Measurements from ENCODE around the gene USP12.

Gene USP12

GRCh38 chr13:27106144-27106543 lies 65.5 kb downstream of the USP12 start:
- in situ Hi-C loops (cut with HindIII; ENCODE audit: low sequenced_read_pairs), result no loop called here
- no peak for DNase-seq (ENCODE audit: low read depth)
- no peak for TF ChIP-seq CTCF (IDR thresholded peaks at IDR 0.05; ENCODE audit: low read depth, low read length, missing control alignments)

GRCh38 chr13:27104606-27105005 lies 67.0 kb downstream of the USP12 start:
- no peak for TF ChIP-seq CTCF (IDR thresholded peaks at IDR 0.05; ENCODE audit: low read depth, low read length, missing control alignments)
- in situ Hi-C loops (cut with HindIII; ENCODE audit: low sequenced_read_pairs), result no loop called here
- no peak overlapping the region for H3K4me3 ChIP-seq (ENCODE audit: low read depth, low read length)
- no peak for DNase-seq (ENCODE audit: low read depth)

More at GRCh38 chr13:27106144-27106543, 65.5 kb downstream of the USP12 start:
- no peak overlapping the region for H3K4me3 ChIP-seq (ENCODE audit: low read depth, low read length)

GRCh38 chr13:27101847-27102246 lies 69.8 kb downstream of the USP12 start:
- in situ Hi-C loops (cut with HindIII; ENCODE audit: low sequenced_read_pairs), result no loop called here
- no peak for TF ChIP-seq CTCF (IDR thresholded peaks at IDR 0.05; ENCODE audit: low read depth, low read length, missing control alignments)
- no peak for DNase-seq (ENCODE audit: low read depth)
- H3K4me3 ChIP-seq (ENCODE audit: low read depth, low read length), result no peak overlapping the region

GRCh38 chr13:27101289-27101688 lies 70.3 kb downstream of the USP12 start:
- no peak for TF ChIP-seq CTCF (IDR thresholded peaks at IDR 0.05; ENCODE audit: low read depth, low read length, missing control alignments)
- no peak overlapping the region for H3K4me3 ChIP-seq (ENCODE audit: low read depth, low read length)
- in situ Hi-C loops (cut with HindIII; ENCODE audit: low sequenced_read_pairs), result no loop called here
- DNase-seq (ENCODE audit: low read depth), result no peak

- no peak for TF ChIP-seq CTCF (IDR thresholded peaks at IDR 0.05; ENCODE audit: low read depth, low read length, missing control alignments)
- in situ Hi-C loops (cut with HindIII; ENCODE audit: low sequenced_read_pairs), result loop anchor here (5.0 kb wide), 1 partner anchor 100 kb away; no protein-coding TSS in a partner anchor
- no peak for DNase-seq (ENCODE audit: low read depth)
Measured at GRCh38 chr13:27097691-27098090, 73.9 kb downstream of the USP12 start.

GRCh38 chr13:27091451-27091850 lies 80.2 kb downstream of the USP12 start:
- H3K4me3 ChIP-seq (ENCODE audit: low read depth, low read length), result no peak overlapping the region
- TF ChIP-seq CTCF (IDR thresholded peaks at IDR 0.05; ENCODE audit: low read depth, low read length, missing control alignments), result no peak
- DNase-seq (ENCODE audit: low read depth), result no peak
- in situ Hi-C loops (cut with HindIII; ENCODE audit: low sequenced_read_pairs), result no loop called here

More at GRCh38 chr13:27097691-27098090, 73.9 kb downstream of the USP12 start:
- no peak overlapping the region for H3K4me3 ChIP-seq (ENCODE audit: low read depth, low read length)

- no peak for TF ChIP-seq CTCF (IDR thresholded peaks at IDR 0.05; ENCODE audit: low read depth, low read length, missing control alignments)
- in situ Hi-C loops (cut with HindIII; ENCODE audit: low sequenced_read_pairs), result no loop called here
- no peak overlapping the region for H3K4me3 ChIP-seq (ENCODE audit: low read depth, low read length)
- DNase-seq (ENCODE audit: low read depth), result no peak
Measured at GRCh38 chr13:27088619-27089018, 83.0 kb downstream of the USP12 start.

All from astrocyte of the cerebellum (primary cell).